NCI-H187 treated with DMSO at 0.1 percent for 48 hours (cell line): Measurements from ENCODE around the gene GSTM5.
"Not testable (repeated sequence)": the region's sequence is repeated elsewhere in the genome, so short reads cannot be mapped to it uniquely, and the experiment has no call there.

ENCODE experiments used
- DNase-seq: peaks from one replicate; lab custom pipeline; 2025; lab: John Stamatoyannopoulos, UW

The GSTM5 gene

DNA sequence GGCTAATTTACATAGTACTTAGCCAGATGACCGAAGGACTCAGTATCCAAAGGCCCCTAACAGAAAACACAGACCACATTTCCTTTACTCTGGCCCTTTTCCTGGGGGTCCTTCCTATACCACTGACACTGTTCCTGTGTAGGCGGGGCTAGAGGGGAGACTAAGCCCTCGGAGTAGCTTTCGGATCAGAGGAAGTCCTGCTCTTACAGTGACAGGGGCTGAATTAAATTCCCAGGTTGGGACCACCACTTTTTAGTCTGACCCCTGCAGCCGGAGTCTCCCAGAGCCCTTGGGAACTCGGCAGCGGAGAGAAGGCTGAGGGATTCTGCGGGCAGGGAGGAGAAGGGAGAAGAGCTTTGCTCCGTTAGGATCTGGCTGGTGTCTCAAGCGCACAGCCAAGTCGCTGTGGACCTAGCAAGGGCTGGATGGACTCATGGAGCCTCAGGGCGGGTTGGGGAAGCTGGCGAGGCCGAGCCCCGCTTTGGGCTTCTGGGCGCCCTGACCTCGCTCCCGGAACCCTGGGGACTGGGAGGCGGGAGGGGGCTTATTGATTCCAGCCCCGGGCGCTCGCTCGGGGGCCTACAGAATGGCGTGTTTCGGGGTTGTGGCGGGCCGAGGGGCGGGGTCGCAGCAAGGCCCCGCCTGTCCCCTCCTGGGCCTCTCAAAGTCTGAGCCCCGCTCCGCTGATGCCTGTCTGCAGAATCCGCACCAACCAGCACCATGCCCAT is at the start of gene GSTM5:
Gene GSTM5 (plus strand): TSS at position 659 of the 728 bp plus-strand sequence. CDS start 62 bp downstream, at position 721.
- DNase-seq: not testable (repeated sequence)

DNA sequence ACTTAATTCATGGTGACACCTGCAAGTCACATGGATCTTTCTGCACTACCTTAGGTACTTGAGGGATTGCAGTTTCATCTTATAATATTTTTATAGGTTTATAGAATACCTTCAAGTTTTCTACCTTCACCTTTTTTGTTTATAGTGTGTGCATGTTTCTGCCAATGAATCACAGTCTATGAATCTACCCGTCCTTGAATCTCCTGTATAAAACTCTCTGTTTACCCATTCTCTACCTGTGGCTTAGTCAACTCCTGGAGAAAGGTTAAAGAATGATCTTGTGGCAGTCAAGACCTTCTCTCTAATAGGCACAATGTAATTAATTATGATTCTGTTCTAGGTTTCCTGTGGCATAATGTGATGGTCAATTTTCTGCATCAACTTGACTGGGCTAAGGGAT is 47.4 kb upstream of the GSTM5 start:
- no peak for DNase-seq

DNA sequence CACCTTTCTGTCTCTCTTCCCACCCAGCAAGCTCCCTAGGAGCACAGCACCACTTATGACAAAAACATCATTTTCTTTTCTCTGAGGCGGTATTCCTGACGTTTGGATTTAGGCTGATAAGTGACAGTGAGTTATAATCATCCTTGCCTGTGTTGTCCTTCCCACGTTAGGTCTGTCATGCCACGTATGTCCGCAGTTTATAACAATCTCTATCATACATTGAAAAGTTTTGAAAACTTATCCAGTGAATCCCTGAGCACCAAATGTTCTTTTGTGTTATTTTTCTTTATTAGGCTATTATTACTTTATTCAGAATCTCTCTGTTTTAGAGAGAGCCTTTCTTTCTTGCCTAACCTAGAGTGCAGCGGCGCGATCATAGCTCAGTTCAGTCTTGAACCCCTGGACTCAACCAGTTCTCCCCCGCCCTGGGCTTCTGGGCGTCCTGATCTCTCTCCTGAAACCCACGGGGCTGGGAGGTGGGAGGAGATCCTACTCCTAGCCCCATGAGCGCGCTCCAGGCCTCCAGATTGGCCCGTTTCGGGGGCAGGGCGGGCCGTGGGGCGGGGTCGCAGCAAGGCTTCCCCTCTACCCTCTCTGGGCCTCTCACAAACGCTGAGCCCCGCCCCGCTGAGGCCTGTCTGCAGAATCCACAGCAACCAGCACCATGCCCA is 44.5 kb upstream of the GSTM5 start, which contains the start of gene GSTM2:
Gene GSTM2 (plus strand): TSS at position 606 of the 671 bp plus-strand sequence. CDS start 59 bp downstream, at position 665.
- DNase-seq: no peak

DNA sequence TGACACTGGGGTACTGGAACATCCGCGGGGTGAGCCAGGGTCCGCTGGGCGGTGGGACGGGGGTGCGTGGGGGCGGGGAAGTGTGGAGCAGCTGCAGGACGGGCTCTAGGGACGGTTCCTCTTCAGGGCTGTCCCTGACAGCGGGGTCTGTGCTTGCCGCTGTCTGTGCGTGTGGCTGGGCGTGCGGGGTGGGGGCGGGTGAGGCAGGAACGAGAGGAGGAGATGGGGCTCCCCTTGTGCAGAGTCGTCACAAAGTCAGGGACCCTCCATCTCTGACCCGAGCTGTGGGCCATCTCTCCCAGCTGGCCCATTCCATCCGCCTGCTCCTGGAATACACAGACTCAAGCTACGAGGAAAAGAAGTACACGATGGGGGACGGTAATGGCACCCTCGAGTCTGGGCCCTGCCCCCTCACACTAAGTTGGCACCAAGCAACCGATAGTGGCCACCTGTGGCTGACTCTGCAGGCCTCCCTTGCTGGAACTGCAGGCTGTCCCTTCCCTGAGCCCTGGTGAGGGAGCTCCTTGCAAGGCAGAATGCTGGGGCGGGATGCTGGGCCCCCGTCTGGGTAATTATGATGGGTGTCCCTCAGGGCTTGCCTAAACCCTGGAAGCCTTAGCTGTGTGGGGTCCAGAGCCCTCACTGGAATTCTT is 43.8 kb upstream of the GSTM5 start:
- DNase-seq: no peak

DNA sequence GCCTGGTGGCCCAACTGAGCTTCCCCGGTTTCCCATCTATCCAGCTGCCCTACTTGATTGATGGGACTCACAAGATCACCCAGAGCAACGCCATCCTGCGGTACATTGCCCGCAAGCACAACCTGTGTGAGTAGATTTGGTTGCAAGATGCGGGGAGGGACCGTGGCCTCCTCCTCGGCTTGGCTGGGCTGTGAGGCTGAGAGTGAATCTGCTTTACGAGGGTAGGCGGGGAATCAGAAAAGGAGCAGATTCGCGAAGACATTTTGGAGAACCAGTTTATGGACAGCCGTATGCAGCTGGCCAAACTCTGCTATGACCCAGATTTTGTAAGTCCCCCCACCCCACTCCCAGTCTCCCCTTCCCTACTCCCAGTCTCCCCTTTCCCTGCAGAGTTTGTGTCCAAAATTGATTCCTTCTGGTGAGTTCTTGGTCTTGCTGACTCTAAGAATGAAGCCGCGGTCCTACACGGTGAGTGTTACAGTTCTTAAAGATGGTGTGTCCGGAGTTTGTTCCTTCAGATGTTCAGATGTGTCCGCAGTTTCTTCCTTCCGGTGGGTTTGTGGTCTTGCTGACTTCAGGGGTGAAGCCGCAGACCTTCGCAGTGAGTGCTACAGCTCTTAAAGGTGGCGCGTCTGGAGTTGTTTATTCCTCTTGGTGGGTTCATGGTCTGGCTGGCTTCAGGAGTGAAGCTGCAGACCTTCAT is 42.7 kb upstream of the GSTM5 start:
- no peak for DNase-seq

DNA sequence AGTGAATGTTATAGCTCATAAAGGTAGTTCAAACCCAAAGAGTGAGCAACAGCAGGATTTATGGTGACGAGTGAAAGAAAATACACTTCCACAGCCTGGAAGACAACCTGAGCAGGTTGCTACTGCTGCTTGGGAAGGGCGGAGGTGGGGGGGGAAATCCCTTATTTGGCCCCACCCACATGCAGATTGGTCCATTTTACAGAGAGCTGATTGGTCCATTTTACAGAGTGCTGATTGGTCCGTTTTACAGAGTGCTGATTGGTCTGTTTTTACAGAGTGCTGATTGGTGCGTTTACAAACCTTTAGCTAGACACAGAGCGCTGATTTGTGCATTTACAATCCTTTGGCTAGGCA is 42.1 kb upstream of the GSTM5 start:
- not testable (repeated sequence) for DNase-seq

DNA sequence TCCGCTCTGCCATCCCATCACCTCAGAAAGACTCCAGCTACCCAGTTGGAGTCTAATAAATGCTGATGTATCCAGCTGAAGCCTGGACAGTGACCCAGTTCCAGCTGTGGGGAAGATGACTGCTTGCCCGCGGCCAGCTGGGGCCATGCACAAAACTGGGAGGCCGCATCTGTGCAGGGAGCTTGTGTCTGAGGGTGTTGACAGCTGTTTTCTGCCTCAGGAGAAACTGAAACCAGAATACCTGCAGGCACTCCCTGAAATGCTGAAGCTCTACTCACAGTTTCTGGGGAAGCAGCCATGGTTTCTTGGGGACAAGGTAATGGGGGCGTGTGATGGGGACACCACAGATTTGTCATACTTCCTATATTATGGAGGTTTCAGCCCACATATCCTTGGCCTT is 41.0 kb upstream of the GSTM5 start:
- DNase-seq: no peak

DNA sequence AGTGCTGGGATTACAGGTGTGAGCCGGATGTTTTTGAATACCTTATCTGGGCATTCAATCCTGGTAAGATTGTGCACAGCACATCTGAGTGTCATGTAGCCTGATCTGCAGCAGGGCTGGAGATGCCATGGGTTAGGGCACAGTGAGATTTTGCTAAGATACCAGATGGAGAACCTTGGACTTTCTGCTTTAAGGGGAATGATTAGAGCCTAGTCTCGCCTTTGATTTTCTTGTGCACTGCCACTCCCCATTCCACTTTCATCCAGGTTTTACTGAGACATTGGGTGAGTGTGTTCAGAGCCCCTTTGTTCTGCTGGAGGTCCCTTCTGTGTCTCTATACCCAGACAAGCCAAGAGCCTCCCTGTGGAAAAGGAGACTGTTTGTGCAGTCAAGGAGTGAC is 38.2 kb upstream of the GSTM5 start:
- not testable (repeated sequence) for DNase-seq

DNA sequence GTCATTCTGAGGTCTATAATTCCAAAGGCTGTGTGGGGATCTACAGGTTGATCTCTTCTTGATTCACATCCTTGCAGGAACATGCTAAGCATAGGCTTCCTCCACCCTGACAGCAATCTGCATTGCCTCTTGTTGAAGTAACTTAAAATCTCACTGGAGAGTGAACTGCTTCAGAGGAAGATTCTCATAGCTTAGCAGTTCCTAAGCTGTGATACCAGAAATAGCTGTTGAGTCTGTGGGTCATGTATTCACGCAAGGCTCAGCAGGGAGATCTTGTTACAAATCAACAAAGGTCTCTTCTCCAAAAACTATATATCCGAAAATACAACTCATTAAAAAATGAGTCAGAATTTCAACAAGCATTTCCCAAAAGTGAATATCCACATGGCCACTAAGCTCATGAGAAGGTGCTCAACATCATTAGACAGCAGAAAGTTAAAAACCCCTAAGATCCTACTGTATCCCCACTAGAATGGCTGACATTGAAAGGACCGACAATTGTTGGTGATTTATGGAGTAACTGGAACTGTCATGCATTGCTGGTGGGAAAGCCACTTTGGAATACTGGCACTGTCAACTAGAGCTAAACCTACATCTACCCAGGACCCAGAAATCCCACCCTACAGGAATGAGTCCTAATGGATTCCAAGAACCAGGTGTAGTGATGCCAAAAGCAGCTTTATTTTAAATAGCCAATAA is 35.2 kb upstream of the GSTM5 start:
- not testable (repeated sequence) for DNase-seq

DNA sequence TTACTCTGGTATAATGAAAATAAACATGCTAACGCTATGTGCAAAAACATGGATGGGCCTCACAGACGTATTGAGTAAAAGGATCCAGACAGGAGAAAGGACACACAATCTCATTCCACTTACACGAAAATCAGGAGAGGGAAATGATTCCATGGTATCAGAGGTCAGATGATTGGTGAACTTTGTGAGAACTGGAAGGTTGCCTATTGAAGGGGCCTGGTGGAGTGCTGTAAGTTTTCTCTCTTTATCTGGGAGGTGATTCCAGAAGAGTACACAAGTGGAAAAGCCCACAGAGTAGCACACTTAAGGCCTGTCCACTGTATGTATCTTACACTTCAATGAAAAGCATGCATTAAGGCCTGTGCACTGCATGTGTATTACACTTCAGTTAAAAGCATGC is 34.6 kb upstream of the GSTM5 start:
- no peak for DNase-seq

DNA sequence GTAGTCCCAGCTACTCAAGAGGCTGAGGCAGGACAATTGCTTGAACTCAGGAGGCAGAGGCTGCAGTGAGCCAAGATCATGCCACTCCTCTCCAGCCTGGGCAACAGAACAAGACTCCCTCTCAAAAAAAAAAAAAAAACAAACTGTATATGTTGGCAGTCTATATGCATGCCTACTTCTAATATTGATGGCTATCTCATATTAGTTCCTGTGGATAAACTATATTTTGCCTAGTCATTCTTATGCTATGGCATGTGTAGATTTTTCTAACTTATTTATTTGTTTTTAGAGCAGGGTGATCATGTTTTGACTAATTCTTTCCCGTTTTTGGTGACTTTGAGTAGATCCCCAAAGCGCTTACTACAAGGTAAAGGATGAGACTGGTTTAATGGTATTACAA is 33.4 kb upstream of the GSTM5 start:
- DNase-seq: not testable (repeated sequence)

DNA sequence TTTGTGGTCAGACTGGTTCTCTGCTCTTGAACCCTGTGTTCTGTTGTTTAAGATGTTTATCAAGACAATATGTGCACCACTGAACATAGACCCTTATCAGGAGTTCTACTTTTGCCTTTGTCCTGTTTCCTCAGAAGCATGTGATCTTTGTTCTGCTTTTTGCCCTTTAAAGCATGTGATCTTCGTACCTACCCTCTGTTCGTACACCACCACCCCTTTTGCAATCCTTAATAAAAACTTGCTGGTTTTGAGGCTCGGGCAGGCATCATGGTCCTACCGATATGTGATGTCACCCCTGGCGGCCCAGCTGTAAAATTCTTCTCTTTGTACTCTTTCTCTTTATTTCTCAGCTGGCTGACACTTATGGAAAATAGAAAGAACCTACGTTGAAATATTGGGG is 27.3 kb upstream of the GSTM5 start:
- not testable (repeated sequence) for DNase-seq

DNA sequence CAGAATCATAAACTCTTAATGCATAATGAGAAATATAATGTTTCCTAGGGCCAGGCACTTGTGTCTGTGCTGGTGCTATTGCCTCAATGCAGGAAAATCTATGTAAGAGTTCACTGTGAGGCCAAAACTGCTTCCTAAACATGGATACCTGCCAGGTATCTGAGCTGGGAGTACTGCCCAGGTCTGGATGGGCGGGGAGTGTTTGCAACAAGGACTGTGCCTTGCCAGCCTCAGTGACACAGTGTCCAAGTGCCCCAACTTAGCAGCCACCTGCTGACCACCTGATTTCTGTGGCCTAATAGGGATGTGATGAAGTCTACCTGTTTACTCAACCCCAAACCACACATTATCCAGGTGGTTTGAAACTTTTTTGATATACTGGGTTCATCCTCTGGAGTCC is 26.7 kb upstream of the GSTM5 start:
- not testable (repeated sequence) for DNase-seq

DNA sequence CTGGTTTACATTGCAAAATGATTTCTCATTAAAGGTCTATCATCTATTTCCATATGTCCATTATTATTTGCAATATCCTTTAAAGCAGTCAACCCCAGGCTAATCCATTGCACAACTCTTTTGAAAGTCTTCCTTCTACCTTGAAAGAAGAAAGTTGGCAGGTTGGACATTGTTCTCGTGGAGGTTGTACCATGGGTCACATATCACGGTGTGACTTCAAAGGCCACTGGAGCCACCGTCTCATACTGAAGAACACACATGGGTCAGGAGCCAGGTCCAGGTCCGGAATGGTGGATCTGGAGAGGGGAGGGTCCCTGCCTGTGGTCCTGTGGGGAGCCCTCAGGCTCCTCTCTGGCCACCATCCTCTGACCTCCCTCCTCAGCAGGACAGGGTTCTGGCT is 26.2 kb upstream of the GSTM5 start:
- not testable (repeated sequence) for DNase-seq

DNA sequence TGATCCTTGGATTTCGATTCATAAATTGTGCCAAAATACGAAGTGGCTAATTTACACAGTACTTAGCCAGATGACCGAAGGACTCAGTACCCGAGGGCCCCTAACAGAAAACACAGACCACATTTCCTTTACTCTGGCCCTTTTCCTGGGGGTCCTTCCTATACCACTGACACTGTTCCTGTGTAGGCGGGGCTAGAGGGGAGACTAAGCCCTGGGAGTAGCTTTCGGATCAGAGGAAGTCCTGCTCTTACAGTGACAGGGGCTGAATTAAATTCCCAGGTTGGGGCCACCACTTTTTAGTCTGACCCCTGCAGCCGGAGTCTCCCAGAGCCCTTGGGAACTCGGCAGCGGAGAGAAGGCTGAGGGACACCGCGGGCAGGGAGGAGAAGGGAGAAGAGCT is 24.9 kb upstream of the GSTM5 start:
- DNase-seq: not testable (repeated sequence)

DNA sequence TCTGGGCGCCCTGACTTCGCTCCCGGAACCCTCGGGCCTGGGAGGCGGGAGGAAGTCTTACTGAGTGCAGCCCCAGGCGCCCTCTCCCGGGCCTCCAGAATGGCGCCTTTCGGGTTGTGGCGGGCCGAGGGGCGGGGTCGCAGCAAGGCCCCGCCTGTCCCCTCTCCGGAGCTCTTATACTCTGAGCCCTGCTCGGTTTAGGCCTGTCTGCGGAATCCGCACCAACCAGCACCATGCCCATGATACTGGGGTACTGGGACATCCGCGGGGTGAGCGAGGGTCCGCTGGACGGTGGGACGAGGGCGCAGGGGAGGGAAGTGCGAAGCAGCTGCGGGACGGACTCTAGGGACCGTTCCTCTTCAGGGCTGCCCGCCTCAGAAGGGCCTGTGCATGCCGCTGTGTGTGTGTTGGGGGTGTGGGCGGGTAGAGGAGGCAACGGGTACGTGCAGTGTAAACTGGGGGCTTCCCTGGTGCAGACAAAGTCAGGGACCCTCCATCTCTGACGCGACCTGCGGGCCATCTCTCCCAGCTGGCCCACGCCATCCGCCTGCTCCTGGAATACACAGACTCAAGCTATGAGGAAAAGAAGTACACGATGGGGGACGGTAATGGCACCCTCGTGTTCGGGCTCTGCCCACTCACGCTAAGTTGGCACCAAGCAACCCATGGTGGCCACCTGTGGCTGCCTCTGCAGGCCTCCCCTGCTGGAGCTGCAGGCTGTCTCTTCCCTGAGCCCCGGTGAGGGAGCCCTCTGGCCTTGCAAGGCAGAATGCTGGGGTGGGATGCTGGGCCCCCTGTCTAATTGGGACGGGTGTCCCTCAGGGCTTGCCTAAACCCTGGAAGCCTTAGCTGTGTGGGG is 24.2 kb upstream of the GSTM5 start, which contains the start of gene GSTM1:
Gene GSTM1 (plus strand): TSS at position 177 of the 859 bp plus-strand sequence. CDS start 57 bp downstream, at position 234.
- no peak for DNase-seq

DNA sequence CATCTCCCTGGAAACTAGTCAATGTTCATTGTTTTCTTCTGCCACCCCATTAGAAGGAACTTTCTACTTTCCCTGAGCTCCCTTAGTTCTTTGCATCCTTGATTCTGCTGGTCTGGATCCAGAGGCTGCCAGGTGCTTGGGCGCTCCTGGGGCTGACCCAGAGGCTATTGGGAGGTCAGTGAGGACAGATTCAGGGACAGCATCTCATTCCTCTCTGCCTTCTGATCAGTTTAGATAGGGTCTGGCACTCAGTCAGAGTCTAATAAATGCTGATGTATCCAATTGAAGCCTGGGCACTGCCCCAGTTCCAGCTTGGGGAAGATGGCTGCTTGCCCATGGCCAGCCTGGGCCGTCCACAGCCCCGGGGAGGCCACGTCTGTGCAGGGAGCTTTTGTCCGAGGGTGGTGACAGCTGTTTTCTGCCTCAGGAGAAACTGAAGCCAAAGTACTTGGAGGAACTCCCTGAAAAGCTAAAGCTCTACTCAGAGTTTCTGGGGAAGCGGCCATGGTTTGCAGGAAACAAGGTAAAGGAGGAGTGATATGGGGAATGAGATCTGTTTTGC is 22.1 kb upstream of the GSTM5 start:
- no peak for DNase-seq

DNA sequence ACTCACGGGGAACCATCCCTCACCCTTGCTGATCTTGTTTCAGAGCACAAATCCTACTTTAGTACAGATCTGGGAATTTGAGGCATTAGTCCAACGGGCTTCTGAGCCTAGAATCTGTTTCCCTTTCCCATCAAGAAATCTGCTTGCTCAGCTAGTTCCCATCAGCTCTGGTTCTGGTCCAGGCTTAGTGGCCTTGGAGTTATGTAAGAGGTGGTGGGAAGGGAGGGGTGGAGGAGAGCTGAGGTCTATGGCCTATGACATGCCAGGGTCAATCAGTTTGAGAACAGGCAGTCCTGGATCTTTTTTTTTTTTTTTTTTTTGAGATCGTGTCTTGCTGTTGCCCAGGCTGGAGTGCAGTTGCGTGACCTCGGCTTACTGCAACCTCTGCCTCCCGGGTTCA is 20.3 kb upstream of the GSTM5 start:
- DNase-seq: no peak

DNA sequence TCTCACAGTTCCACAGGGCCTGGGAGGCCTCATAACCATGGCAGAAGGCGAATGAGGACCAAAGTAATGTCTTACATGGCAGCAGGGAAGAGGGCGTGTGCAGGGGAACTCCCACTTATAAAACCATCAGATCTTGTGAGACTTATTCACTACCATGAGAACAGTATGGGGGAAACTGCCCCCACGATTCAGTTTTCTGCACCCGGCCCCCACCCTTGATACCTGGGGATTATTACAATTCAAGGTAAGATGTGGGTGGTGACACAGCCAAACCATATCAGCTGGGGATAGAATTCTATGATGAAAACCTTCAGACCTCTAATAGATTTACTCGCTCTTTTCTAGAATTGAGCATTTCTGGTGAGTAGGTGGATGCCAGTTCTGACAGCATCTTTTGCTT is 17.7 kb upstream of the GSTM5 start:
- not testable (repeated sequence) for DNase-seq

DNA sequence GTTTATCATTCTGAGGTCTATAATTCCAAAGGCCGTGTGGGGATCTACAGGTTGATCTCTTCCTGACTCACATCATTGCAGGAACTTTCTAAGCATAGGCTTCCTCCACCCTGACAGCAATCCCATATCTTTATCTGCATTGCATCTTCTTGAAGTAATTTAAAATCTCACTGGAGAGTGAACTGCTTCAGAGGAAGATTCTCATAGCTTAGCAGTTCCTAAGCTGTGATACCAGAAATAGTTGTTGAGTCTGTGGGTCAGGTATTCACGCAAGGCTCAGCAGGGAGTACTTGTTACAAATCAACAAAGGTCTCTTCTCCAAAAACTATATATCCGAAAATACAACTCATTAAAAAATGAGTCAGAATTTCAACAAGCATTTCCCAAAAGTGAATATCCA is 16.9 kb upstream of the GSTM5 start:
- not testable (repeated sequence) for DNase-seq
